Measurements from ENCODE around the gene DCAF4L1.

Gene DCAF4L1

DNA sequence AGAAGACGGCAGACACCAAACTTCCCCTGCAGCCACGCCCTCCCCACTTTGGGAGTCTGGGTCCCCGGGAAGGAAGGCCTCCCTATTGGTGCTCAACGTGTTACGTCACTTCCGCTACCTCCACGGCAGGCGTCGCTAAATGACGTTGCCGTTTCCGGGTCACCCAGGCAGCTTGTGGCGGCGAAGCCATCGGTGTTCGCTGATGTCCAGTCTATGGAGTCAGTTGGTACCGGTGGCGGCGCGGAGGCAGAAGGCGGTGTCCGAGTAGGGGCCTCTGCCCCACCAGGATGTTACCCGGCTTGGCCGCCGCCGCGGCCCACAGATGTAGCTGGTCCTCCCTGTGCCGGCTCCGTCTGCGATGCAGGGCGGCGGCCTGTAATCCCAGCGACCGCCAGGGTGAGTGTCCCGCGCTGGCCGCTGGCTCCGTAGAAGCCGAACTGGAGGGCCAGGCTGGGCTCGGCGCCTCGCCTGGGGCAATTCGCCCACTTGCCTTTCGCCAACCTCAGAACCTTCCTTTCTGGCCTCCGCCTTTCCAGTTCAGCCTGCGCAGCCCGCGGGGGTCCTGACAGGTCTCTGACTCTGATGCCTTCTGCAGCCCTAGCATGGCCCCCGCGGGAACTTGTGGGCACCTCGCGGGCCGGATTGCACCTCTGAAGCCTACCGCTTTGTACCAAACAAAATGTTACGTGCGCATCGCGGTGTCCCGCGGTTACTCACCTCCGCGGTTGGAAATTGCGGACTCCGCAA is 9.0 kb downstream of the DCAF4L1 start, which contains the start of gene SLC30A9:
SLC30A9 (plus strand) TSS at position 166 of the 747 bp plus-strand sequence; CDS start at position 288, 122 bp downstream.
- peak; percentile 80 for DNase-seq (ENCODE audit: low read depth)

DNA sequence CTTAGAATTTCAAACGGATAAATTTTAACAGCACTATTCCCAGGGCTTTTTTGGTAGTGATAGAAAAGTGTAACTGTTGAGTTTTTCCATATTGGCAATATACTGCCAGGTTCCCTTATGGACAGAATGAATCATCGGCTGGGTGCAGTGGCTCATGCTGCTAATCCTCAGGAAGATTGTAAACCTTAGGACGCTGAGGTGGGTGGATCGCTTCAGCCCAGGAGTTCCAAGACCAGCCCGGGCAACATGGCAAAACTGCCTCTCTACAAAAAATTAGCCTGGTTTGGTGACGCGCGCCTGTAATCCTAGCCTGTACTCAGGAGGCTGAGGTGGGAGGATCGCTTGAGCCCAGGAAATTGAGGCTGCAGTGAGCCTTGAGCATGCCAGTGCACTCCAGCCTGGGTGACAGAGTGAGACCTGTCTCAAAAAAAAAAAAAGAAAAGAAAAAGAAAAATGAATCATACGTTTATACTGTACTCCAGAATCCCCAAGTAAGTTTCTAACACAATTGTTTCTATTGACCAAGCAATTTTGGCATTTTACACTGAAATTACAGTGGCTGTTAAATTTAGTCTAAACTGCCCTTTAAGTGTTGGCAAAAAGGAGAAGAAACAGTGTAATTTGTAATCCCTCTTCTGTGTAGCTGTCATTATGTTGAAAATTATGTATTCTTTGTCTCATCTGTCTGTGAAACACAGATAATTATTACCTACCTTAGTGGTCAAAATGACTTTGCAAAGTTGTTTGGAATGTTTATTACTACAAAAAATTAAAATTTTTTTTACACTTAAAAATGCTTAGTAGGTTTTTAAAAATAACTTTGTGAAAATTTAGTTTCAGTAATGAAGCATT is 10.6 kb downstream of the DCAF4L1 start:
- no peak for DNase-seq (ENCODE audit: low read depth)

DNA sequence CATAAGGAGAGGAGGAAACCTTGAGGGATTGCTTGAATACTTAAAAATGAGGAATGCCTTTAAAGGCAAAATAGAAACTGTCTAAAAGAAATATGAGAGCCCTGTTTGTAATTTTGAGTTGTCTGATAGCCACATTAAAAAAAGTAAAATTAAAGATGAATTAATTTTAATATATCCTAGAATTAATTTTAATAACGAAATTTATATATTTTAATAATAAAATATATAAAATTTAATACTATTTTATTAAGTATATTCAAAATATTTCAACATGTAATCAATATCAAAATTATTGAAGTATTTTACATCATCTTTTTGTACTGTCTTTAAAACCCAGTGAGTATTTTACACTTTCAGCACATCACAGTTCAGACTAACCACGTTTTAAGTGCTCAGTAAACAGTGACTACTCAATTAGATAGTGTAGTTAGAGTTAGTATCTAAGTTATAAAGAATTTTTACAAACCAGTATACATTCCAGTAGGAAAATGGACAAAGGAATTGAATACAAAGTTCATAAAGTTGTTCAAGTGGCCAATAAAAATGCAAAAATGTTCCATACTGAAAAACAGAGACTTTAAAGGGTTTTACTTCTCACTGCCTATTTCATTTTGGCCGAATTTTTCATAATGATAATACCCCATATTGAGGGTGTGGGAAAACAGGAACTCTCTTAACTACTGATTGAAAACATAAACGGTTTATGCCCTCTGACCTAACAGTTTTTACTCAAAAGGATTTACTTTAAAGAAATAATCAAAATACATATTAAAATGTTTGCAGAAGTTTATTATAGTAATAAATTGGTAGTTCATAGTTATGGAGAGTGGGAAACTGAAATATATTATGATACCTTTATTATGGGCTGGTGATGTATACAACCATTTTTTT is 11.7 kb downstream of the DCAF4L1 start:
- no peak for DNase-seq (ENCODE audit: low read depth)

DNA sequence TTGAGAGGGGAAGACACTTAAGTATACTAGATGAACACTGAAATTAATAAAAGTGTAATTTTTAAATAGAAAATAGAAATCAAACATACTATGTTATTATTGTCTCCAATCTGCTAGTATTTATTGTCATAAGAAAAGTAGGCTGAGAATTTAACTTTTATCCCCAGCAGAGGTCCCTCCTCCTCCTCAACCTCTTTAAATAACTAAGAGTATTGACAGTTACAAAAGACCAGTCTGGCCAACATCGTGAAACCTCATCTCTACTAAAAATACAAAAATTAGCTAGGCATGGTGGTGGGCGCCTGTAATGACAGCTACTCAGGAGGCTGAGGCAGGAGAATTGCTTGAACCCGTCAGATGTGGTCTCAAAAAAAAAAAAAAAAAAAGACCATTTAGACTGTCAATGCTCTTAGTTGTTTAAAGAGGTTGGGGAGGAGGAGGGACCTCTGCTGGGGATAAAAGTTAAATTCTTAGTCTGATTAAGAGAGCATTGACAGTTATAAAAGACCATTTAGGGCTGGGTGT is 13.0 kb downstream of the DCAF4L1 start:
- no peak for DNase-seq (ENCODE audit: low read depth)

DNA sequence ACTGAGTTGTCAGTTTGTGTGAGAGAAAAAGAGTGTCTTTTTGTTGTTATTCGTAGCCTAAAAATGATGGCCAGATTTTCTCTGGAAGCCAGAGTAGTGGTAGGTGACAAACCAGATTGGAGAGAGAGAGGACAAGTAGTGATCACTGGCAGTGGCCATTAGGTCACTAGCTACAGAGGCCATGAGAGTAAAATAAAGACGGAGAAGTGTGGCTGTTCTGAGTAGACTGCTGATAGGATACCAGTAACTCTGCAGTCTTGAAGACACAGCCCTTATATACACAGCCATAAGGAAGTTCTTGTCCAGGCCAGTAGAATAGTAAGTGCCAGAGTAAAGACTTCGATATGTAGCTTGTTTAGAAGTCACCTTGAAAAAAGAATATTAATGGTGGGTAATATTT is 16.5 kb downstream of the DCAF4L1 start:
- DNase-seq (ENCODE audit: low read depth) = no peak

DNA sequence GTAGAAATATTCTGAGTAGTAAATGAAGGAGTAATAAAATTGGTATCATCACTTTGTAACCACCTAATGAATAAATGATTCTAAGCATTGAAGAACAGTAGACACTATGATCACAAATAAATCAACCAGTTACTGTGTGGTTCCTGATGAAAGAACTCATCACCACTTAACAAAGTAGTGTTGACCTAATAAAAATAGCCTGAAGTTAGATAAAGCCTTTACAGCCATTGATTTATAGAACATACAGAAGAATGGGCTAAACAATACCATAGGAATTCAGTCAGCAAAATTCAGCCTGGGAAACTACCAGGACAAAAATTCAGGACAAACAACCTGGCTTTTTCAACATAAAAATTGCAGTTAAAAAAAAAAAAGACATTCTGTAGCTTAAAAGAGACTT is 17.8 kb downstream of the DCAF4L1 start:
- no peak for DNase-seq (ENCODE audit: low read depth)

DNA sequence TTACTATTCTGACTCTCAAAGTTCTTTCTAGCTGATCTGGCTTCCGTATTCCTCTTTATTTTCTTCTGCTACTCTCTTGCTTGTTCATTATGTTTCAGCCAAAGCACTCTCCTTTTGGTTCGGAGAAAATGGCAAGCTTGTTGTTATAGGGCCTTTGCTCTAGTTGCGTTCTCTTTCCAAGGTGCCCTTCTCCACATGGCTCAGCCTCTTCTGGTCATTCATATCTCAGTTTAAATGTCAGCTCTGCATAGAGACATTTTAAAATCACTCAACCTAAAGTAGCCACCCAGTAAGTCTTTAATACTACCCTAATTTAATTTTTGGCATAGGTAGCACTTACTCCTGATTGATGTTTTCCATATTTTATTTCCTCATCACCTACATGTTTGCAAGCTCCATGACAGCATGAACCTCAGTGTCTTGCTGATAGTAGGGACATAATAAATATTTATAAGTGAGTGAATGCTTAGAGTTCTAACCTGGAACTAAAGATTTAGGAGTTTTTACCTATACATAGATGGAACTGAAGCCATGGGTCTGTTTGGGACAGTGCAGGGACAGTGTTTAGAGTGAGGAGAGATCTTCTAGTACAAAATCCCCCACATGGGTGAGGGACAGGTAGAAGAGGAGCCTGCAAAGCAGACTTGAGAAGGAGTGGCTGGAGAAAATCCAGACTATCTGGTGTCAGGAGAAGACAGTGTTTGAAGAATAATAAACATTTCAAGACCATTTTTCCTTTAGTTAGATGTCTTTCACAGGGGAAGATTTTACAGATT is 26.6 kb downstream of the DCAF4L1 start:
- DNase-seq (ENCODE audit: low read depth) = no peak

DNA sequence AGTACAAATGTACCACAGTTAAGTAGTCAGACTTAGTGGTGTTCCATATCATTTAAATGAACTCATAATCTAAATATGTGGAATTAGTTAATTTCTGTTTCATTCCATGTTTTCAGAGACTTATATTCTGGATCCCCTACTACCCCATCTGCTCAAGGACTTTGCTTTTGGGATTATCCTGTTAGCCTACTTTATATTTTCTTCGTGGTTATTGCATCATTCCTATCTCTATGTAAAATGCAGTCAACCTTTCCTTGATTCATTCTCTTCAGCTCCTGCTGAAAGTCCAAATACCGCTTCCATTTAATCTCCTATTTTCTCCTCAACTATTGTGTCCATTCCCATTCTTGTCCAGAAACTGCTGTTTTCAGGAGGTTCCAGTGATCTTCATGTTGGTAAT is 33.9 kb downstream of the DCAF4L1 start:
- DNase-seq (ENCODE audit: low read depth) = no peak

DNA sequence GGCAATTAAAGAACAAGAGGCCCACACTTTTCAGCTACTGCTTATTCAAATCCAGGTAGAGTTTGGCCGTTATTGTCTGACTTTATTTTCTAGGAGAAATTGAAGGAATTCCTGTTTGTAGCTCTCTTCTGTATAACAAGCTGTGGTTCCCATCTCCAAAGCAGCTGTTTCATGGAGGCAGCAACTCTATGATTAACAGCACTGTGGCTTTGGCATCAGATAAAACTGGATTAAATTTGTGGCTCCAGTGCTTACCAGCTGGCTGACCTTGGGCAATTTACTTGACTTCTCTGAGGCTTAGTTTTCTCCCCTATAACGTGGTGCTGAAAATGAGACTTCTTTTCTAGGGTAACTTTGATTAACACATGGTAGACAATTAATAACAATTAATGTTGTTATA is 36.9 kb downstream of the DCAF4L1 start:
- DNase-seq (ENCODE audit: low read depth) = no peak
